HG03066 (cell line): ENCODE measurements around the gene ARHGEF5.
"Not testable (repeated sequence)": the region's sequence is repeated elsewhere in the genome, so short reads cannot be mapped to it uniquely, and the experiment has no call there.

Experiments used
- ATAC-seq: cut with Tn5 transposase; IDR thresholded peaks from one replicate; pipeline ENCODE4 v1.9.1; 2021; ENCODE audit warnings: low read depth; ENCODE audit not compliant: unreplicated experiment

ARHGEF5 gene

GRCh38 chr7:144418931-144419330, 63.7 kb downstream of the ARHGEF5 start:
- not testable (repeated sequence) for ATAC-seq

- not testable (repeated sequence) for ATAC-seq
These were observed 72.3 kb downstream of the ARHGEF5 start for GRCh38 chr7:144427539-144427938.

GRCh38 chr7:144428431-144428830, 73.2 kb downstream of the ARHGEF5 start:
- no peak for ATAC-seq
